Measurements from ENCODE around the gene HBD.
"Not testable (repeated sequence)": the region's sequence is repeated elsewhere in the genome, so short reads cannot be mapped to it uniquely, and the experiment has no call there.

Gene HBD

DNA sequence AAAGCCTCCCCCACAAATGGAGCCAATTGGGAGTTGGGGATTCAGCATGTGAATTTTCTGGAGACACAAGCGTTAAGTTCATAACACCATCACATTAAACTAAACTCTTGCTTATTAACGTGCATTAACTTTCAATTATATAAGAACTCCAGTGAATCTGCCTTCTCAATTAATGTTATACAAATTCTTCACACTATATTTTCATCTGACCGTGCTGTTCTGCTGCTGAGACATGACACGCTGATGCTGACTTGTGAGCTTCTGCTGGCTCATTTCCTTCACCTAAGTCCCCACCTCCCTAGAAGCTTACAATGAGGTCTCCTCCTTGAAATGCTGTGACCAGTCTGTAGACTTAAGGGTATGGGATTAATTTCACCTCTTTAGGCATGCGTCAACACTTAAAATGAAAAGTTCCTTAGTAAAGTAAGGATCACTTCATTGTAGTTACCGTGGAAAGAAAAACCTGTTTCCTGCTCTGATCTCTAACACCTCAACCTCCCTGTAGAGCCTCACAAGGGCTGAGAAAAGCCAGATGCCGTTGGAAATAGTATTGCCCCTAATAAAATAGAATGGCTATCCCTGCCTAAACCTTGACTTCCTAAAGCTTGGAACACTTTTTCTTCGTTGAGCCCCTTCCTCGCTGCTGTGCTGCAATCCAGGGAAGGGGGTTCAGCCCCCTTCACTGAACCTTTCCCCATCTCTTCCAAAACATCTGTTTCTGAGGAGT lies 18.1 kb upstream of the HBD start:
- no peak for DNase-seq

DNA sequence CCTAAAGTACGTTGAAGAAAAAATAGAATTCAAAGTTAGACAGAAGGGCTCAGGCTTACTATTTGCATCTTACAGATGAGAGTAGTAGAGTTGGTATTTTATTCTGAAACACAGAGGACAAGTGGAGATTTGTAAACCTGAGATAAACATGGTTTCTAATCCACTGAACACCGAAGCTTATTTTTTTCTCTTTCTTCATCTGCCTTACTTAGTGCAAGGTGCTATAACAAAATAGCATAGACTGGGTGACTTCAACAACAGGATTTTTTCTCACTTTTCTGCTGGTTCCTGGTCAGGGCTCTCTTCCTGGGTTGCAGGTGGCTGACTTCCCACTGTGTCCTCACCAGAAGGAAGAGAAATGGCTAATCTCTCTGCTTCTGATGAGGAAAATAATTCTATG lies 17.5 kb upstream of the HBD start:
- DNase-seq = no peak

DNA sequence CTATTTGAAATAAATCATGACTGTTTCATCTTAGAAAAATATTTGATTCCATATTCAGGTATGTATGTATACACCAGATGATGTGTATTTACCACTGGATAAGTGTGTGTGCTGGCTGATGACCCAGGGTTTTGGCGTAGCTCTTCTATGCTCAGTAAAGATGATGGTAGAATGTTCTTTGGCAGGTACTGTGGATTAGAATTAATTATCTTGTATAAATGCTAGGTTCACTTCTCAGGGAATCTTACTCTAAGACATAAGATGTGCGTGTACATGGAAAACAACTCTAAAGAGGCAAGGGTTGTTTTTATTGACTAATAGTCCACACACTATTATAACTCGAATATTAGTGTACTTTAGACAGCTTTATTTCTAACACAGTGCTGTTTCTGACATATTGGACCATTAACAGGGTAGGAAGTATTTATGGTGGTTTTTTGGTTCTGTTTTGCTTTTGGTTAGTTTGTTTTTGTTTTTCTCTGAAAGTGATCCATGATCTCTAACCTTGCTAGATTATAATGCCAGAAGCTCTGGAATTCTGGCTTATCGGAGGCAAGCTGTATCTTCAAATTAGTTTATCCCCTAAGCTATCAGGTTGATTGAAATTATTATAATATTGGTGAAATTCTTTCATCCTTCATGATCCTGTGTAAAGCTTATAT lies 16.4 kb upstream of the HBD start:
- no peak for DNase-seq

DNA sequence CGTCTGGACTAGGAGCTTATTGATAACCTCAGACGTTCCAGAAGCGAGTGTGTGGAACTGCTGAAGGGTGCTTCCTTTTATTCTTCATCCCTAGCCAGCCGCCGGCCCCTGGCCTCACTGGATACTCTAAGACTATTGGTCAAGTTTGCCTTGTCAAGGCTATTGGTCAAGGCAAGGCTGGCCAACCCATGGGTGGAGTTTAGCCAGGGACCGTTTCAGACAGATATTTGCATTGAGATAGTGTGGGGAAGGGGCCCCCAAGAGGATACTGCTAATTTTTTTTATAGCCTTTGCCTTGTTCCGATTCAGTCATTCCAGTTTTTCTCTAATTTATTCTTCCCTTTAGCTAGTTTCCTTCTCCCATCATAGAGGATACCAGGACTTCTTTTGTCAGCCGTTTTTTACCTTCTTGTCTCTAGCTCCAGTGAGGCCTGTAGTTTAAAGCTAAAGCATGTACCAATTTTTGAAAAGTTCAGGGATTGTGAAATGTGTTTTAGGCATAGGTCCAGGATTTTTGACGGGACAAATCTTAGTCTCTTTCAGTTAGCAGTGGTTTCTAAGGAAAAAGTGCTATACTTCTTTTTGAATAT lies 15.6 kb upstream of the HBD start, which contains the start of gene HBG1:
TSS of gene HBG1 (minus strand) at position 51 of the 590 bp plus-strand sequence. CDS start 53 bp downstream, outside the sequence.
- not testable (repeated sequence) for DNase-seq

DNA sequence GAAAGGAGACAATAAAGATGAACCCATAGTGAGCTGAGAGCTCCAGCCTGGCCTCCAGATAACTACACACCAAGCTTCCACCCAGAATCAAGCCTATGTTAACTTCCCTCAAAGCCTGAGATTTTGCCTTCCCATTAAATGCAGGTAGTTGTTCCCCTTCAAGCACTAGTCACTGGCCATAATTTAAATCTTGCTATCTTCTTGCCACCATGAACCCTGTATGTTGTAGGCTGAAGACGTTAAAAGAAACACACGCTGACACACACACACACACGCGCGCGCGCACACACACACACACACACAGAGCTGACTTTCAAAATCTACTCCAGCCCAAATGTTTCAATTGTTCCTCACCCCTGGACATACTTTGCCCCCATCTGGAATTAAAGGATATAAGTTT lies 14.2 kb upstream of the HBD start:
- DNase-seq = not testable (repeated sequence)

DNA sequence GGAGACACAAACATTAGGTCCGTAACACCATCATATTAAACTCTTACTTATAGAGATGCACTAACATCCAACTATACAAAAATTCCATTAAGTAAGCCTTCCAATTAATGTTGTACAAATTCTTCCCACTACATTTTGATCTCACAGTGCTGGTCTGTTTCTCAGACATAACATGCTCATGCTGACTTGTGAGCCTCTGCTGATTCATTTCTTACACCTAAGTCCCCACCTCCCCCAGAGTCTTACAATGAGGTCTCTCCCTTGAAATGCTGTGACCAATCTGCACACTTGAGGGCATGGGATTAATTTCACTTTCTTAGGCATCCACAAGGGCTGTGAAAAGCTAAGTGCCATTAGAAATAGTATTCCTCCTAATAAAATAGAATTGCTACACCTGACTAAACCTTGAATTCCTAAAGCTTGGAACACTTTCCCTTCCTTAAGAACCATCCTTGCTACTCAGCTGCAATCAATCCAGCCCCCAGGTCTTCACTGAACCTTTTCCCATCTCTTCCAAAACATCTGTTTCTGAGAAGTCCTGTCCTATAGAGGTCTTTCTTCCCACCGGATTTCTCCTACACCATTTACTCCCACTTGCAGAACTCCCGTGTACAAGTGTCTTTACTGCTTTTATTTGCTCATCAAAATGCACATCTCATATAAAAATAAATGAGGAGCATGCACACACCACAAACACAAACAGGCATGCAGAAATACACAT lies 13.3 kb upstream of the HBD start:
- DNase-seq = no peak

DNA sequence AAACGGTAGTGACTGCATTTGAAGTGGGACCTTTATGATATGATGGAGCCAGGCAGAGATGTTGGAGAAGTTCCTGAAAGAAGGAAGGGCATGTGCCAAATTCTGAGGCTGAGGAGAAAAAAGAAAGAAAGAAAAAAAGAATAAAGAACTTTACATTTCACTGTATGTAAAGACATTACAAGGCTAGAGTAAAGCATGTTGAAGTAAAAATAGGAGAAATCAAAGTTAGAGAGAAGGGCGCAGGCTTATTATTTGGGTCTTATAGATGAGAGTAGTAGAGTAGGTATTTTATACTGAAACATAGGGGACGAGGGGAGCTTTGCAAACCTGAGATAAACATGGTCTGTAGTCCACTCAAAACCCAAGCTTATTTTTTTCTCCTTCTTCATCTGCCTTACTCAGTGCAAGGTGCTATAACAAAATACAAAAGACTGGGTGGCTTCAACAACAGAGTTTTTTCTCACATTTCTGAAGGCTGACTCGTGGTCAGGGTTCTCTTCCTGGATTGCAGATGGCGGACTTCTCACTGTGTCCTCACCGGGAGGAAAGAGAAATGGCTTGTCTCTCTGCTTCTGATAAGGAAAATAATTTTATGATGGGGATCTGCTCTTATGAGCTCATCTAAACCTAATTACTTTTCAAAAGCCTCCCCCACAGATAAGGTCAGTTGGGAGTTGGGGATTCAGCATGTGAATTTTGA lies 12.6 kb upstream of the HBD start:
- no peak for DNase-seq

DNA sequence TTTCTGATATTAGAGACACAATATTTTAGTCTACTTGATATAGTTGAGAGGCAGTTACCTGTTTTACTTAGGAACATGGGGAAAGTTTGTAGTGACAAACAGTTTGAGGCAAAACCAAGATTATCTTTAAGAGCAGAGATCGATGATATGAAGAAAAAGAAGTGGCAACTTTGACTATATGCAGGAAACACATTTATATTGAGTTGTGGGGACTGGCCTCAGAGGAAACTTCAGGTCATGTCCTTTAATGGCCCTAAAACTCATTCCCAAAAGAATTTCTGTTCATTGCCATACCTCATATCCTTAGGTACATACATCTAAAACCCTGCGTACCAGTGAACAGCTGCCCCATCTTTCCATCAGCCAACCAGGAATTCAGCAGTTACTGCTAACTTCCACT lies 10.9 kb upstream of the HBD start:
- DNase-seq = no peak

DNA sequence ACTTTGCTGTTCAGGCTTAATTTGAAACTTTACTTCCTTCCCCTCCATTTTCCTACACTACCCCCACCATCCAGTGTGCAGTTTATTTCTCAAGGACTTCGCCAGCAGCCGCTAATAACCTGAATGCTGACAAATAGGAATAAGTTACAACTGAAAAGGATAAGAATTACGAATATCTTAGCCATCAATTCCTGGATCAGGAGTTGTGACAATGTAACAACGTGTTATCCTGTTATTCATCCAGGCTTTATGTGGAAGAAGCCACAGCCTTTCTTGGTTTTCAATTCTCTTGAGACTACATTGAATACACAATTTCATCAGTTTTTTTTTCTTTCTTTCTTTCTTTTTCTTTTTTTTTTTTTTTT lies 9.5 kb upstream of the HBD start:
- no peak for DNase-seq

DNA sequence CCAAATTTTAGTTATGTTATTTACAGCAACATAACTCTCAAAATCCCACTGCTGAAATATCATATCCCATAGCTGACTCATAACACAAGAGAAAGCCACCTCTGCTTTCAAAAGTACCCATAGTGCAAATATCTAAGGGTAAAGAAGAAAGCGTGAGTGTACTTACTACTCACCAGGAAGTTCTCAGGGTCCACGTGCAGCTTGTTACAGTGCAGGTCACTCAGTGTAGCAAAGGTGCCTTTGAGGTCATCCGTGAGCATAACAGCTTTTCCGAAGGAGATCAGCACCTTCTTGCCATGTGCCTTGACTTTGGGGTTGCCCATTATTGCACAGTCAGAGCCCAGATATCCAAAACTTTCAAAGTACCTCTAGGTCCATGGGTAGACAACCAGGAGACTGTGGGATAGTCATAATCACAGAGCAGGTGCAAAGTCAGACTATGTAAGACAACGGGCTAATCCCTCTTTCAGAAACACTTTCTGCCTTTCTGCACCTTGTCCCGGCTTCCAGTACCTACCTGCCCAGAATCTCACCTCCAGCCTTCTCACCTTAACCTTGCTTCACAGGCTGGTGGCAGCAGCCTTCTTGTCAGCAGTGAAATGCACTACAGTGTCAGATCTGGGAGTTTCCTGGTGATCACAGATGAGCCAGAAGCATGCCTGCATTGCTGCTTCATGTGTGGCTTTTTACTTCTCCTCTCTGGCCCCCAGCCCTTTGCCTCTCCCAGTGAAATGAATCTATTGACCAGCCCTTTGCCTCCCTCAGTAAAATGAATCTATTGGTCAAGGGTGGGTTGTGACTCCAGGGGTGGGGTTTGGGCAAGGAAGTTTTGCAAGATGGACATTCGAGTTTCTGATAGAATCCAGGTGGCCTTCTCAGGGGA lies 8.9 kb upstream of the HBD start:
- no peak for DNase-seq

DNA sequence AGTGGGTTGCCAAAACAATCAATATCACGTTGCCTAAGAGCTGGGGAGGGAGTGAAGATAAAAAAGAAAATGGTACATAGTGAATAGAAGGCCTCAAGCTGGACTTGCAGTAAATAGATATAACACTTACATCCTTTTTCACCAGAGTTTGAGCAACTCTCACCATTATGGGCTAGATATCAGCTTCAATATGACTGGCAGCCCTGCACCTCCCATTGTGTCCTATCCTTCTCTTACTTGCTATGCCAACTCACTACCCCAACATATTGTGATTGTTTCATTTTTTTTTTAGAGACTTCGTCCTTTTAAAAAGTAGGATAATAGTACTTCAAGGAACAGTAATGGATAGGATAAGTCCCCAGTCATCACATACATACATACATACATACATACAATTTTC lies 7.9 kb upstream of the HBD start:
- no peak for DNase-seq

DNA sequence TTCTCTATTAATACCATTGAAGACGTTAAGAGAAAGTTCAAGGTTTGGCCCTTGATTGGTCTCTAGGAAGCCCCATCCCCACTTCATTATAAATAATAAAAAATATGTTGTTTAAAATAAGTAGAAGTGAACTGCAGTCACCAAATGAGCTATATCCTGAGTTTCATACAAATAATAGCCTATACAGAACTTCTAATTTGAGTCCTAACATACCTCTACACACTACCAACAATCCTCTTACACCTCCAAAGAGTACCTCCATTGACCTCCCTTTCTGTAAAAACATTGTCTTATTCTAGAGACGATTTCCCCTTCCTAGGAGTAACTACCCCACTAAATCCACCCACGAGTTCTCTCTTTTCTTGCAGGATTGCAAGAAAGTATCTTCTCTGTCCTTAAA lies 7.2 kb upstream of the HBD start:
- no peak for DNase-seq

DNA sequence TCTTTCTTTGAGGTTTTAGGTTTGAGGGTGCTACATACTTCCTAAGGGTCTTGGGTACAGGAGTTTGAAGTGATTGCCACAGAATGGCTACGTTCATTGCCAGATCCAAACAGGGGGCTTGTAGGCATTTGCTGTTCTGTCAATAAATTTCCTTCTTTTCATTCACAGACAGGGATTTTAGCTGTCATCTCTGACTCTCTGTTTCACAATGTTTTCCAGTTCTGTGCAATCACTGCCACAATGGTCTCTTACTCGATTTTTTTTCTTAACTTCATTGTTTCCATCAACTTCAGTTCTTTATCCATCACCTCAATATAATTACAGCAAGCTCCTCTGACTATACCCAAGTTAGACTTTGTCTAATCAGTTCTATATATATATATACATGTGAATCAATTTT lies 6.2 kb upstream of the HBD start:
- no peak for DNase-seq

DNA sequence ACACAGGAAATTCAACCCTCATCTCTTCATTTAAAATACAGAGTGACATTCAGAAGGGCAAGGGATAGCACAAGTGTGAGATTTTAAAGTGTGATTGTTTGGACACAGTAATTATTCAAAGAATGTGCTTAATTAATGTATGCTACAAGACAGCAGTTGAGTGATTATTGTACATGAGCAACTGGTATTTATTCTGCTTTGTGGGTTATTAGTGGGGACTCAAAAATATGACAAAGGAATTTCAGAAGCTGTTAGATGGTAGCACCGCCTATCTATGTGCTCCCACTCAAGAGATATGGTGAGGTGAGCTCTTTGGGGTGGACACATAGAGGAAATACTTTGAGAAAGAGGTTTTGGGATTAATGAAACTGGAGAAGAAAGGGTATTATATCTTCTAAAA lies 5.8 kb upstream of the HBD start:
- no peak for DNase-seq

DNA sequence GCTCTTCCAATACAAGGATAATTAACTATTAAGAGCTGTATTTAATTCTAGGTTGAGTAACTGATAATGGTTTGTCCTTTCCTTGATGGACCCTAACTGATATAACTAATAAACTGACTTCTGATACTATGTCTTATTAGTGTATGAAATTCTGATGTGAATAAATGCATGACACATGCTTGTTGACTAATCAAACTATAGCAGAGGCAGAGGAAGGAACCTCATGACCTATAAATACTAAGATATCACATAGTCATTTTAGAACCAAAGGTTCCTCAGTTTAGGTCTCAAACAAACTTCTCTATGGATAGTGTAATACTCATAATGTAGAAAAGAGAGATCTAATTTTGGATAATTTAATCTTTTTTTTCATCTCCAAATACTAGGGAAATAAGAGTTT lies 4.8 kb upstream of the HBD start:
- no peak for DNase-seq

DNA sequence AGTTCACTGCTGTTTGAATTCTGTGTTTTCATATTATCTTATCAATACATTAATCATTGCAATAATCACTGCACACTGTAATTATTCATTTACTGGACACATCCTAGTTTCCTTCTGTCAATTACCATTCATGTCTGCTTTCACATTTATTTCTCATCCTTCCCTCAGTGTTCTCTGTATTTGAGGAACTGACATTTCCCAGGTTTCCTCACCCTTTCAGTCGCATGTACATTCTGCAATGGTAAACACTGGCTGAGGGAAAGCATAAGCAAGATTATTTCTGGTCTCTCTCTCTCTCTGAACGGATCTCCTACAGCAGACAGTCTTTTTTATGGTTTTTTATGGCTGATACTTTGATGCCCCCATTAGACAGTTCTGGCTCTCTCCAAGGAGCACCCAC lies 4.2 kb upstream of the HBD start:
- DNase-seq = no peak

DNA sequence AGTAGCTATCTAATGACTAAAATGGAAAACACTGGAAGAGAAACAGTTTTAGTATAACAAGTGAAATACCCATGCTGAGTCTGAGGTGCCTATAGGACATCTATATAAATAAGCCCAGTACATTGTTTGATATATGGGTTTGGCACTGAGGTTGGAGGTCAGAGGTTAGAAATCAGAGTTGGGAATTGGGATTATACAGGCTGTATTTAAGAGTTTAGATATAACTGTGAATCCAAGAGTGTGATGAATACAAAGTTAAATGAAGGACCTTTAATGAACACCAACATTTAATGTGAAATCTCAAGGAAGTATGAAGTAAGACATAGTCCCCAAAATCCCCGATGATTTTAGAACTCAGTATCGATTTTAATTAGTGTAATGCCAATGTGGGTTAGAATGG lies 3.1 kb upstream of the HBD start:
- DNase-seq = no peak

DNA sequence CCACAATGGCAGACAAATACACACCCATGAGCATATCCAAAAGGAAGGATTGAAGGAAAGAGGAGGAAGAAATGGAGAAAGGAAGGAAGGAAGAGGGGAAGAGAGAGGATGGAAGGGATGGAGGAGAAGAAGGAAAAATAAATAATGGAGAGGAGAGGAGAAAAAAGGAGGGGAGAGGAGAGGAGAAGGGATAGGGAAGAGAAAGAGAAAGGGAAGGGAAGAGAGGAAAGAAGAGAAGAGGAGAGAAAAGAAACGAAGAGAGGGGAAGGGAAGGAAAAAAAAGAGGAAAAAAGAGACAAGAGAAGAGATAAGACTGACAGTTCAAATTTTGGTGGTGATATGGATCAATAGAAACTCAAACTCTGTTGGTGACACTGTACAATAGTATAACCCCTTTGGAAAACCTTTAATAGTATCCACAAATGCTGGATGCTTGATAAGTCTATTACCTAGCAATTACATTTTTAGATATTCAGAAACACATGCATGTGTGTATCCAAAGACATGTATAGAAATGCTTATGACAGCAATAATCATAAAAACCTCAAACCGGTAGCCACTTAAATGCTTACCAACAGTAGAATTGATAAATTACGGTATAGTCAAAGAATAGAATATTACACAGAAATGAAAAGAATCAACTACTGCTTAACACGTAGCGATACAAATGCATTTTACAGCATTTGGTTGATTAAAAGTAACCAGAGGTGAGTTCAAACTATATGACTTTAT lies 1.2 kb upstream of the HBD start:
- DNase-seq = no peak

DNA sequence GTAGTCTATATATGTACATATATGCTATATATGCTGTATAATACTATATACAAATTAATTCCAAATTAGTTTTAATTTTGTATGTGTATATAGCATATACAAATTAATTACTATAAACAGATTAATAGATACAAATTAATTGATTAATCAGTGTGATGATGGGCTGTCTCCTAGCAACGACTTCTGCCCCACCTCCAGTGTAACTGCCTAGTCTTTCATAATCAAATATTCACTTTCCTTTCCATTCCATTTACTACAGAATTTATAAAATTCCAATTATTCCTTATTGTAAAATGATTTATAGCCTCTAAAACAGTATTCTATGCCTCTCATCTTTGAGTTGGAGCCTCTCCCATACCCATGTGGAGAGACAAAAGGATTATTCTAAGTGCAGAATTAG lies 976 bp downstream of the HBD start:
- no peak for DNase-seq

DNA sequence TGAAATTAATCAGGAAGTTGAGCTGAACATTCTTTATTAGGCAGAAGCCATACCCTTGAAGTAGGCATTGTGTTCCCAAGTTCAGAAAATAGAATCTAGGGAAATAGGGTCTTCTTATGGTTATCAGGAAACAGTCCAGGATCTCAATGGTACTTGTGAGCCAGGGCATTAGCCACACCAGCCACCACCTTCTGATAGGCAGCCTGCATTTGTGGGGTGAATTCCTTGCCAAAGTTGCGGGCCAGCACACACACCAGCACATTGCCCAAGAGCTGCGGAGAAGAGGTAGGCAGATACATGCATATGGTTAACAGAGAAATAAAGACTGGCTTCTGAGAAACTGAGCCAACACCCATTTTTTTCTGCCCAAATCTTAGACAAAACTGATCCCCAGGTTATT lies 1.5 kb downstream of the HBD start:
- DNase-seq = no peak

DNA sequence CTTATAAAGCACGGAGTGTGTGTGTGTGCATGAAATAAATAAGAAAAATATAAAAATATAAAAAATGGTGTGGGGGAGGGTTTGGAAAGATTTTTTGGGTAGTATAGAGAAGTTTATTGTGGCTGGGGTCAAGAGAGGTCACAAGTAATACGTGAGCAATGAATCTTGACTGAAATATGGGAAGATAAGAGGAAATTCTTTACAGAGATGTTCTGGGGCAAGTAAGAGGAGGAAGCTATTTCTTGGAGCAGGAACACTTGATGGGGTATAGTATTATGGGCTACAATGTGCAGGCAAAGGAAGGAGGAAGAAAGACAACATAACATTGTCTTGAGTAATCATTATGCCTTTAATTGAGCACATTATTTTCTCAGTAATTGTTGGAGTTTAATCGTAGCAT lies 2.1 kb downstream of the HBD start:
- no peak for DNase-seq

DNA sequence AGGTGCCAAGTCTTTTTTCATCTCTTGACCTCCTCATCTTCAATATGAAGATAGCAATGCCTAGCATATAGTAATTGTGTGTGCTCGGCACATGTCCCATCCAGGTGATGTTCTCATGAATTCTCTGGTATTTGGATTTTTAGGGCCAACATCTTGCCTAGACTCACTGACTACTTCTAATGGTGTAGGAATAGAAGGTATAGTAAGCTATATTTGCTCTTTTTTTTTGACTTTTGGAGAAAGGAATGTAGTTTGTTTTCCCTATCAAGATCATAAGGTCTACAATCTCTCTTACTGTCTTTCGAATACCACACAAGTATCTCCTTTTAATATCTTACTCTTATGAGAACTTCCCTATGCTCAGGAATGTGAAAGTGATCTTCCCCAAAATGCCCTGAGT lies 3.2 kb downstream of the HBD start:
- no peak for DNase-seq
